Mucosa of rectum (tissue), 2 donors: ENCODE data around the gene TEAD1.

ENCODE experiments used
- H3K27ac ChIP-seq, 2 donors: one replicate each; pipeline ENCODE4 v1.7.0; 2013; ENCODE audit warnings: inconsistent platforms in 2 of 2, low read depth in 2 of 2, low read length in 2 of 2
- H3K27me3 ChIP-seq, 2 donors: one replicate each; pipeline ENCODE4 v1.7.0; 2013; ENCODE audit warnings: low read length in 2 of 2; ENCODE audit not compliant: control insufficient read depth in 2 of 2, insufficient read depth in 2 of 2
- H3K36me3 ChIP-seq, 2 donors: one replicate each; pipeline ENCODE4 v1.7.0; 2013; ENCODE audit warnings: low read length in 2 of 2; ENCODE audit not compliant: control insufficient read depth in 2 of 2, insufficient read depth in 2 of 2
- H3K4me1 ChIP-seq, 2 donors: one replicate each; pipeline ENCODE4 v1.7.0; 2013; ENCODE audit warnings: low read length in 2 of 2, mild to moderate bottlenecking in 1 of 2; ENCODE audit not compliant: control insufficient read depth in 2 of 2, insufficient read depth in 2 of 2
- H3K4me3 ChIP-seq, 2 donors: one replicate each; pipeline ENCODE4 v1.7.0; 2013; ENCODE audit warnings: low read length in 2 of 2
- H3K9ac ChIP-seq, 2 donors: one replicate each; pipeline ENCODE4 v1.7.0; 2013; ENCODE audit warnings: low read length in 2 of 2, low read depth in 1 of 2, mild to moderate bottlenecking in 1 of 2
- H3K9me3 ChIP-seq, 2 donors: one replicate each; pipeline ENCODE4 v1.7.0; 2013; ENCODE audit warnings: low read length in 2 of 2; ENCODE audit not compliant: control insufficient read depth in 2 of 2
- donor health status: healthy.
- donor health status: Normal muscosa, but diverticular disease.

Gene TEAD1

DNA sequence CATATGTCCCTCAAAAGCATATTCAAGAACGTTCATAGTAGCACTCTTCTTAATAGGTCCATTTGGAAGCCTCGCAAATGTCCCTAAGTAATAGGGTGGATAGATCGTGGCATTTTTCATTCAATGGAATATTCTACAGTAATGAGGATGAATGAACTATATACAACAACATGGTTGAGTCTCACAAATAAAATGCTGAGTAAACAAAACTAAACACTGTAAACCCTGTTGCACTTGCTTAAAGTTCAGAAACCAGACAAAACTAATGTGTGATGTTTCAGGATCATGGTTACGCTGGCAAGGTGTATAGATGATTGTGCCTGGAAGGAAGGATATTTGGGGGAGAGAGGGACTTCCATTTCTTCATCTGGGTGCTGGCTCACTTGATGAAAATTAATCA, 244.4 kb downstream of the TEAD1 start:
- no peak overlapping the region for H3K9ac ChIP-seq
- H3K36me3 ChIP-seq, result no peaks in the 10 kb centered on the region
- H3K4me3 ChIP-seq, result no peak overlapping the region
- H3K27me3 ChIP-seq, result no peaks in the 10 kb centered on the region
- H3K4me1 ChIP-seq, result no peaks in the 10 kb centered on the region
- no peaks in the 10 kb centered on the region for H3K9me3 ChIP-seq
- no peak overlapping the region for H3K27ac ChIP-seq

DNA sequence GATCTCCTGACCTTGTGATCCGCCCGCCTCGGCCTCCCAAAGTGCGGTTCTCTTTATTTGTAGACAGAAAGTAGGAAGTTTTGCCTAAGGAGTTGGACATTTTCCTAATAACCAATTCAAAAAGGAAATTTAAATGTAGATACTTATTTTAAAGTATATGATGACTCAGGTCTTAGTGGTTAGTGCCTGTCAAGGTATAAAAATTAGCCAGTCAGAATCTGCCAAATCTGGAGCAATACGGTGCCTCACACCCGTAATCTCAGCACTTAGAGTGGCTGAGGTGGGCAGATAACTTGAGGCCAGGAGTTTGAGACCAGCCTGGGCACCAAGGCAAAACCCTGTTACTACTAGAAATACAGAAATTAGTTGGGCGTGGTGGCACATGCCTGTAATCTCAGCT, 248.2 kb downstream of the TEAD1 start:
- no peak overlapping the region for H3K9ac ChIP-seq
- H3K4me1 ChIP-seq, result no peaks in the 10 kb centered on the region
- H3K36me3 ChIP-seq, result no peaks in the 10 kb centered on the region
- no peaks in the 10 kb centered on the region for H3K27me3 ChIP-seq
- no peak overlapping the region for H3K4me3 ChIP-seq
- H3K9me3 ChIP-seq, result no peaks in the 10 kb centered on the region
- no peak overlapping the region for H3K27ac ChIP-seq

DNA sequence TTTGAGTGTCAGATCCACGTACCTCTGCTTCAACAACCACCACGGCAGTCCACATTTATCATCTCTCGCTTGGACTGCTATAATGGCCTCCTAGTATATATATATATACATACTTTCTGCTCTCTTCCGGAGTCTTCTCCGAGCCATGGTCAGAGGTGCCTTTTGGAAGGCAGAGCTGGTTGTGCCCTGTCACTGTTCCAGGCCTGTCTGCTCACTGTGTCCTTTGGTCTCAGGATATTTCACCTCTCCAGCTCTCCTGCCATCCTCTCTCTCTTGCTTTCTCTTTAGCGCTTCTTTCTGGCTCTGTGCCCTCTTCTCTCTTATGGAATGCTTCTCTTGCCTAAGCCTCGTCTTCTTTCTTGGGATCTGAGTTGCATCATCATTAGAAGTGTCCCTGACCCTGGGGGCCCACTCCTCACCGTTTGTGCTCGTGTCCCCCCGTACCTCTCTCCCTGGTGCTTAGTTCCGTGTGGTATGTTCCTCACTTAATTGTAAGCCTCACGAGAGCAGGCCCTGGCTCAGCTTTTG, 248.8 kb downstream of the TEAD1 start:
- H3K27me3 ChIP-seq, result no peaks in the 10 kb centered on the region
- H3K9ac ChIP-seq, result no peak overlapping the region
- H3K36me3 ChIP-seq, result no peaks in the 10 kb centered on the region
- H3K4me3 ChIP-seq, result no peak overlapping the region
- H3K27ac ChIP-seq, result no peak overlapping the region
- no peaks in the 10 kb centered on the region for H3K9me3 ChIP-seq
- no peaks in the 10 kb centered on the region for H3K4me1 ChIP-seq

DNA sequence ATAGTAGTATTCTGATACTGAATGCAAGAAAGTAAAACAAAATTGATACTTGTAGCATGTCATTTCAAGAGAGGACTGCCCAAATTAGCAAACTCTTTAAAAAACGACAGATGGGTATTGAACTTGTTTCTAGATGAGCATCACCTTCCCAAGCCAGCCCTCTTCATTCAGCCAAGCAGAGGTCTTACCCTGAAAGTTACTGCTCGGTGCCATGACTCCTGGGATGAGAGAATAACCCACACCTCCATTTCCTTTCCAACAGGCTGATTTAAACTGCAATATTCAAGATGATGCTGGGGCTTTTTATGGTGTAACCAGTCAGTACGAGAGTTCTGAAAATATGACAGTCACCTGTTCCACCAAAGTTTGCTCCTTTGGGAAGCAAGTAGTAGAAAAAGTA, 250.4 kb downstream of the TEAD1 start:
- Histone ChIP-seq H3K36me3 (no peaks in the 10 kb centered on the region), H3K27ac (no peak overlapping the region), H3K4me1 (no peaks in the 10 kb centered on the region), H3K9me3 (no peaks in the 10 kb centered on the region), H3K27me3 (no peaks in the 10 kb centered on the region), H3K9ac (no peak overlapping the region), H3K4me3 (no peak overlapping the region)

DNA sequence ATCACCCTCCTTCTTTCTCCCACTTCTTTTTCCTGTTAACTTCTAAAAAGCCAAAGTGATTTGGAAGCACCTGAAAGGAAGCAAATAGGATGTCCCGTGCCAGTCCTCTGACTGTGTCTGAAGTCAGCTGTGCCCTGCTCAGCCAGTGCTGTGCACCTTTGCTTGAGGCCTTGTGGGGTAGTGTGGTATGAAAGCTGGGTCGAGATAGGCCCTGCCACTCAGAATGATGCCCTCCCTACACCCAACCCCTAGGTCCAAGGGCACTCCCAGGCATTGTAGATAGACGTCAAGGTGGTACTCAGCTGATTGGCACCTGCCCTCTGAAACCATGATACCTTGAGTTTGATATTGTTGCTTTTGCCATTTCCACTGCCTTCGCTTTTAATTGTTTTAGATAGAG, 251.3 kb downstream of the TEAD1 start:
- Histone ChIP-seq H3K9me3 (no peaks in the 10 kb centered on the region), H3K27me3 (no peaks in the 10 kb centered on the region), H3K27ac (no peak overlapping the region), H3K9ac (no peak overlapping the region), H3K4me1 (no peaks in the 10 kb centered on the region), H3K4me3 (no peak overlapping the region), H3K36me3 (peaks cover 0 to under 1% of the 10 kb centered on the region in 2 donors)

DNA sequence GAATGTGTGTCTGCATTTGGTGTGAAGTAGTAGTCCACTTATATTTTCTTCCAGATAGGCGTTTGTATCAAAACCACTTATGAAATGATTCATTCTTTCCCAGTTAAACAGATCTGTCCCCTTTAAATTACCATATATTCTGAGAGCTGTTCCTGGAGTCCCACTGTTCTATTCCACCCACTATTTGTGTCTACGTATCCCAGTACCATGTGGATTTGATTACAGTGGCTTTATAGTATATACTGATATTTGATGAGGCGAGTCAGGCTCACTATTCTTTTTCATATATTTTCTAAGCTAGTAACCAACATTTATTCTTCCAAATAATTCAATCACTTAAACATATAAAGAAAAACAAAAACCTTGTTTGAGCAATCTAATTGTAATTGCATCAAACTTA, 253.0 kb downstream of the TEAD1 start:
- Histone ChIP-seq H3K27me3 (no peaks in the 10 kb centered on the region), H3K9me3 (no peaks in the 10 kb centered on the region), H3K9ac (no peak overlapping the region), H3K27ac (no peak overlapping the region), H3K4me3 (no peak overlapping the region), H3K36me3 (peaks cover 2% of the 10 kb centered on the region in 2 donors), H3K4me1 (no peaks in the 10 kb centered on the region)

DNA sequence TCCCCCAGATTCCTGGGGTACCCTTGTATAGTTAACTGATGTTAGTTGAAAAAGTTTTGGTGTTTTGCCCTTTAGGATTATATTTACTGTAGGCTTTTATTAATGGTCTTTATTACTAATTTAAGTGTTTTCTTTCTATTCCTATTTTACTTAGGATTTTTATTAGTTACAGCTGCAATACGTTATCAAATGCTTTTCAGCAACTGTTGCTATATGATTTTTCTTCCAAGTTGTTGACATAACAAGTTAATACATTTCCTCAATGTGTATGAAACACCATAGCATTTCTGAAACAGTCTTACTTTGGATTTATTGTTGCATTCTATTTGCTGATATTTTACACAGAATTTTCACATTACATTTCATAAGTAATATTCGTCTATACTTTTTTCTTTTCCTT, 253.7 kb downstream of the TEAD1 start:
- no peaks in the 10 kb centered on the region for H3K27me3 ChIP-seq
- no peaks in the 10 kb centered on the region for H3K9me3 ChIP-seq
- H3K36me3 ChIP-seq, result peaks cover 5 to 6% of the 10 kb centered on the region in 2 donors
- H3K4me3 ChIP-seq, result no peak overlapping the region
- no peaks in the 10 kb centered on the region for H3K4me1 ChIP-seq
- no peak overlapping the region for H3K9ac ChIP-seq
- H3K27ac ChIP-seq, result no peak overlapping the region

DNA sequence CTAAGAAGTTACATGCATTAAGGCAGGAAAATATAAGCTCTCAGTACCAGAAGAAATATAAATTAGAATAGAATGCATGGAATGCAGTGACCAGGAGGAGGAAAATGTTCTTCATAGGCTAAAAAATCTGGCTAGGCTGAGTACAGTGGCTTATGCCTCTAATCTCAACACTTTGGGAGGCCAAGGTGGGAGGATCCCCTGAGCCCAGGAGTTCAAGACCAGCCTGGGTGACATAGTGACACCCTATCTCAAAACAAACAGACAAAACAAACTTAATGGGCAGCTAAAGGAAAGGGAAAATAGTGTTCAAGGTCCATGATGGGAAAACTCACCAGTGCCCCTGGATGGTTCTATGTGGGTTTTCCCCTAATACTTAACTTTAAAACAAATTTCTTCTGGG, 256.6 kb downstream of the TEAD1 start:
- no peak overlapping the region for H3K4me3 ChIP-seq
- H3K36me3 ChIP-seq, result peaks cover 5 to 7% of the 10 kb centered on the region in 2 donors
- H3K27me3 ChIP-seq, result no peaks in the 10 kb centered on the region
- H3K27ac ChIP-seq, result no peak overlapping the region
- H3K4me1 ChIP-seq, result no peaks in the 10 kb centered on the region
- H3K9ac ChIP-seq, result no peak overlapping the region
- no peaks in the 10 kb centered on the region for H3K9me3 ChIP-seq

DNA sequence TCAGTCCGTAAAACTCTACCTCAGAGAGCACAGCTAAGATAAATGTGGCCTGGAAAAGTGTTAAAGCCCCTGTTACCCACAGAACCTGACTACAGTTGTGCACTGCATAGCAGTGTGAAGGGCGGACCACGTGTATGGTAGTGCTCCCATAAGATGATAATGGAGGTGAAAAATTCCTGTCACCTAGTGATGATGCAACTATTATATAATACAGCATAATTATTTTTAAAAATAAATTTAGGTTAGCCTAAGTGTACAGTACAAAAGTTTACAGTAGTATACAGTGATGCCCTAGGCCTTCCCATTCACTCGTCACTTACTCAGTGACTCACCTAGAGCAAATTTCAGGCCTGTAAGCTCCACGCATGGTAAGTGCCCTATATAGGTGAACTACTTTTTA, 258.3 kb downstream of the TEAD1 start:
- no peaks in the 10 kb centered on the region for H3K9me3 ChIP-seq
- no peak overlapping the region for H3K9ac ChIP-seq
- no peak overlapping the region for H3K27ac ChIP-seq
- H3K4me3 ChIP-seq, result no peak overlapping the region
- H3K27me3 ChIP-seq, result no peaks in the 10 kb centered on the region
- peaks cover 7% of the 10 kb centered on the region in 2 donors for H3K36me3 ChIP-seq
- no peaks in the 10 kb centered on the region for H3K4me1 ChIP-seq

DNA sequence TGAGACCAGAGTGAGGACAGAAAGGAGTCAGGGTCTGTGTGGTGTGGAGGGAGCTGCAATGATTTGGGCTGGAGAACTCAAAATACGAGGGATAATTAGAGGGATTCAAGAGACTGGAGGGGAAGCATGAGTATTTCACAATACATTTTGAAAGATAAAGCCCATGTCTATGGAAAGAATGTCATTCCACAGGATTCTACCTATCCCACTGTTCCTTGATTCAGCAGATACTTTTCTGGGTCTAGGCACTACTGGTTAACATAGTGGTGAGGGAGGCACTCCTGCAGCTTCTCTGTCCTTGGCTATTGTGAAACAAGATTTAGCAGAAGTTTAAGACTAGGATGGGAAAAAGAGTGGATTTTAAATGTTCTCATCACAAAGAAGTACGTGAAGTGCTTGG, 262.0 kb downstream of the TEAD1 start:
- no peak overlapping the region for H3K27ac ChIP-seq
- H3K9ac ChIP-seq, result no peak overlapping the region
- H3K4me3 ChIP-seq, result no peak overlapping the region
- no peaks in the 10 kb centered on the region for H3K9me3 ChIP-seq
- peaks cover 4 to 11% of the 10 kb centered on the region in 2 donors for H3K36me3 ChIP-seq
- no peaks in the 10 kb centered on the region for H3K4me1 ChIP-seq
- H3K27me3 ChIP-seq, result no peaks in the 10 kb centered on the region
